HEK293 (cell line): ENCODE measurements around the gene CLDN16.

ENCODE experiments used
- GLI4 ChIP-seq: fragments of 450-650 bp; formaldehyde crosslinking; IDR thresholded peaks from 2 replicates; pipeline ENCODE4 v1.5.1; 2016; ENCODE audit warnings: missing biosample characterization, missing genetic modification characterization
- TF ChIP-seq, protein P1 (sequence below): fragments of 450-650 bp; formaldehyde crosslinking; IDR thresholded peaks from 2 replicates; pipeline ENCODE4 v1.5.1; 2016; ENCODE audit warnings: missing biosample characterization, missing genetic modification characterization, borderline replicate concordance

DNA sequence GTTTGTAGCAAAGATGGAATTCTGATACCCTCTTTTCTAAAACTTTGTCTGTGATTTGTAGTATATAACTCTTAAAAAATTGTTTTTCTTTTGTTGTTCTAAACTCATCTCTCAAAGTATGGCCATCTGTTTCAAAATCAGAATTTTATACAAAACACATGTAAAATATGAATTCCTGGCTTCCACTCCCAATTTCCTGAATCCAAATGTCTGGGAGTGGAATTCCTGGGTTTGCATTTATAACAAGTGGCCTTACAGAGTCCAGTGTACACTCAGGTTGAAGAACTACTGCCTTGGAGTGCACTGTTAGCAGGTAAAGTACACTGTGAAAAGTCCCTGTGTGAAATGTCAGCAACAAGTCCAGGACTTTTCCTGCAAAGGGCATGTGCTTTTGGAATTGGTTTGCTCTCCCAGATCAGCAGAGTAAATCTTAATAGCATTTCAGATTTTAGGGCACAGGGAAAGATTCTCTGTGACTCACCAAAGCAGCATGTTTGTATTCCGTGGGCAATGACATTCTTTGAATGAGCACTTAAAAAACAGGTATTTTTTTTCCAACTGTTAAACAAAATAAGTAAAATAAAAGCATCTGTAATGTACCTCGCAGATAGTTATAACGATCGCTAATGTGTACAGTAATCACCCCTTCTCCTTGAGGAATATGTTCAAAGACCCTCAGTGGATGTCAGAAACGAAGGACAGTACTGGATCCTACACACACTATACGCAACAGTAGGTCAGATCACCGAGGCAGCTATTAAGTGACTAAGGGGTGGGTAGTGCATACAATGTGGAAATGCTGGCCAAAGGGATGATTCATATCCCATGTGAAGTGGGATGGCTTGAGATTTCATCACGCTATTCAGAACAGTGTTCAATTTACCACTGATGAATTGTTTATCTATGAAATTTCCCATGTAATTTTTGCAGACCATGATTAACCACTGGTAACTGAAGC lies 2.0 kb upstream of the CLDN16 start:
- TF ChIP-seq GLI4 (tag by site-specific recombination), result no peak
- TF ChIP-seq, protein P1, sequence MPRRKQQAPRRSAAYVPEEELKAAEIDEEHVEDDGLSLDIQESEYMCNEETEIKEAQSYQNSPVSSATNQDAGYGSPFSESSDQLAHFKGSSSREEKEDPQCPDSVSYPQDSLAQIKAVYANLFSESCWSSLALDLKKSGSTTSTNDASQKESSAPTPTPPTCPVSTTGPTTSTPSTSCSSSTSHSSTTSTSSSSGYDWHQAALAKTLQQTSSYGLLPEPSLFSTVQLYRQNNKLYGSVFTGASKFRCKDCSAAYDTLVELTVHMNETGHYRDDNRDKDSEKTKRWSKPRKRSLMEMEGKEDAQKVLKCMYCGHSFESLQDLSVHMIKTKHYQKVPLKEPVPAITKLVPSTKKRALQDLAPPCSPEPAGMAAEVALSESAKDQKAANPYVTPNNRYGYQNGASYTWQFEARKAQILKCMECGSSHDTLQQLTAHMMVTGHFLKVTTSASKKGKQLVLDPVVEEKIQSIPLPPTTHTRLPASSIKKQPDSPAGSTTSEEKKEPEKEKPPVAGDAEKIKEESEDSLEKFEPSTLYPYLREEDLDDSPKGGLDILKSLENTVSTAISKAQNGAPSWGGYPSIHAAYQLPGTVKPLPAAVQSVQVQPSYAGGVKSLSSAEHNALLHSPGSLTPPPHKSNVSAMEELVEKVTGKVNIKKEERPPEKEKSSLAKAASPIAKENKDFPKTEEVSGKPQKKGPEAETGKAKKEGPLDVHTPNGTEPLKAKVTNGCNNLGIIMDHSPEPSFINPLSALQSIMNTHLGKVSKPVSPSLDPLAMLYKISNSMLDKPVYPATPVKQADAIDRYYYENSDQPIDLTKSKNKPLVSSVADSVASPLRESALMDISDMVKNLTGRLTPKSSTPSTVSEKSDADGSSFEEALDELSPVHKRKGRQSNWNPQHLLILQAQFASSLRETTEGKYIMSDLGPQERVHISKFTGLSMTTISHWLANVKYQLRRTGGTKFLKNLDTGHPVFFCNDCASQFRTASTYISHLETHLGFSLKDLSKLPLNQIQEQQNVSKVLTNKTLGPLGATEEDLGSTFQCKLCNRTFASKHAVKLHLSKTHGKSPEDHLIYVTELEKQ (tag by site-specific recombination), result no peak
